G401.6 (cell line): ENCODE data around the gene HIKESHI.
"Not testable (repeated sequence)": the region's sequence is repeated elsewhere in the genome, so short reads cannot be mapped to it uniquely, and the experiment has no call there.

Experiments used
- FAIRE-seq: peaks from 2 replicates; lab custom pipeline; 2012; peaks lifted over from hg19 to GRCh38; lab: Jason Lieb, UNC

Gene HIKESHI

DNA sequence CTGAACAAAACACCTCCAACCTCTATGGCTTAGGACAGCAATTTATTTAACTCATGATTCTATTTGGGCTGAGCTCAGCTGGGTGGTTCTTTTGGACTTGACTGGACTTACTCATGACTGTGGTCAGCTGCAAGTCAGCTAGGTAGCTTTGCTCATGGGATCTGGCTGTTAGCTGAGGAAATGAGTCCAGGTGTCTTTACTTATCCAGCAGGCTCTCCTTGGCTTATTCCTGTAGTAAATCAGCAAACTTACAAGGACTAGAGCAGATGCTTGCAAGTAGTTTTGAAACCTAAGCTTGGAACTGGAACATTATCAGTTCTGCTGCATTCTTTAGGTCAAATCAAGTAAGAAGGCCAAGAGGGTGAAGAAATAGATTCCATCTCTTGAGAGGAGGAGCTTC, 8.0 kb upstream of the HIKESHI start:
- FAIRE-seq, result no peak

DNA sequence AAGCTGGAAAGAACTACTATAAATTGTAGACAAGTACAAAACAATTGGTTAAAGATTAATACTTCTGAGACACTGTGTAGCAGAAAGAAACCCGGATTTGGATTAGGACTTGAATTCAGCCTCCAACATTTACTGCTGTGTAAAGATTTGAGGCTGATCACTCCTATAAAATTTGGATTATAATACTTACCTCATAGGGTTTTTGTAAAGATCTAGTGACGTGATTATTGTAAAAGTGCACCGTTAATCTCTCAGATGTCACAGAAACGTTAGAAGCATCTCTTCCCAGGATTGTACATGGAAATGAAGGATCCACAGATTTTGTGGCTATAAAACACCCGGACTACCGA, 323 bp upstream of the HIKESHI start:
- no peak for FAIRE-seq

DNA sequence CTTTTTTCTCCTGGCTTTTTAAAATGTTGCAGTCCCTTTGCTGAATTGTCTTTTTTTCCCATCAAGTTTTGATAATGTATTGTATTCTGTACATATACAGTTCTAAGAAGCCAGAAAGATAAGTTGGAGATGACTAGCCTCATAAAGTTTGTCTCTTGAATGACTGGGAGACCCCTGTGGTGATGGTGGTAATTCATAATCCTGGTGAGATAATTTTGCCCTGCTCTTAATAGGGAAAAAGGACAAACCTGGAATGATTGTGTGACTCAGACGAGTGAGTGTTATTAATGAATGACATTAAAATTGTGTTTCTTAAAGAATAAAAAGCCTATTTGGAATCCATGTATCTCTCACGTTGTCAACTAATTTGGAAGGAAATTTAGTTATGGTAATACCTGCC, 1.2 kb downstream of the HIKESHI start:
- FAIRE-seq, result no peak

DNA sequence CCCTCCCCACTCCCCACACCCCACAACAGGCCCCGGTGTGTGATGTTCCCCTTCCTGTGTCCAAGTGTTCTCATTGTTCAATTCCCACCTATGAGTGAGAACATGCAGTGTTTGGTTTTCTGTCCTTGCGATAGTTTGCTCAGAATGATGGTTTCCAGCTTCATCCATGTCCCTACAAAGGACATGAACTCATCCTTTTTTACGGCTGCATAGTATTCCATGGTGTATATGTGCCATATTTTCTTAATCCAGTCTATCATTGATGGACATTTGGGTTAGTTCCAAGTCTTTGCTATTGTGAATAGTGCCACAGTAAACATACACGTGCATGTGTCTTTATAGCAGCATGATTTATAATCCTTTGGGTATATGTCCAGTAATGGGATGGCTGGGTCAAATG, 6.7 kb downstream of the HIKESHI start:
- FAIRE-seq, result not testable (repeated sequence)

DNA sequence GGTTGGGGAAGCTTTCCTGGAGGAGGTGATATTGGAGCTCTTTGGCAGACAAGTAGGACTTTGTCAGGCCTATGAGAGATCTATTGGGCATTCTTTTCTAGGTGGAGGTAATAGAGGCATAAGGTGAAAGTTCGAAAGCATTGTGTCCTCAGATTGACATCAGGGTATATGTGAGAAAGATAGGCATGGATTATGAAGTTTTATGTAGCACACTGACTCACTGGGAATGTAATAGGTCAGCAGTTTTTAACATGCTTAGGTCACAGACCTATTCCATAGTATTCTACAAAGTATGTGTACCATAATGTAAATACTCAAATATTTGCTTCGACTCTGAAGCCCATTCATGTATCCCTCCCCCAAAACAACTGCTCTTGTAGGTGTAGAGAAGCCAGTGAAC, 11.8 kb downstream of the HIKESHI start:
- FAIRE-seq, result no peak

DNA sequence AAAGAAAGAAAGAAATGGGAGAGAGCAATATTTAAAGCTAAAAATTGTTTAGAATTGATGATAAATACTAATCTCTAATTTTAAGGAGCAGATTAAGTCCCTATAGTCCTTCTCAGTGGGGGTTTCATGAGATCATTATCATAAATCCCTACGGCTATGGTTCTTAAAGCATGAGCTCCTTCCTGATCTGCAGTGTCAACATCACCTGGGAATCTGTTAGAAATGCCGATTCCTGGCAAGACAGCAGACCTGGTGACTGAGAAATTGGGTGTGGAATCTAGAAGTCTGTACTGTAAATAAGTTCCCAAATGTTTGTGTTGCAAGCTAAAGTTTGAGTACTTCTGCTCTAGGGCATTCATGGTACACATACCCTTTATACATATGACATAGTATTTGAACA, 12.6 kb downstream of the HIKESHI start:
- FAIRE-seq, result no peak

DNA sequence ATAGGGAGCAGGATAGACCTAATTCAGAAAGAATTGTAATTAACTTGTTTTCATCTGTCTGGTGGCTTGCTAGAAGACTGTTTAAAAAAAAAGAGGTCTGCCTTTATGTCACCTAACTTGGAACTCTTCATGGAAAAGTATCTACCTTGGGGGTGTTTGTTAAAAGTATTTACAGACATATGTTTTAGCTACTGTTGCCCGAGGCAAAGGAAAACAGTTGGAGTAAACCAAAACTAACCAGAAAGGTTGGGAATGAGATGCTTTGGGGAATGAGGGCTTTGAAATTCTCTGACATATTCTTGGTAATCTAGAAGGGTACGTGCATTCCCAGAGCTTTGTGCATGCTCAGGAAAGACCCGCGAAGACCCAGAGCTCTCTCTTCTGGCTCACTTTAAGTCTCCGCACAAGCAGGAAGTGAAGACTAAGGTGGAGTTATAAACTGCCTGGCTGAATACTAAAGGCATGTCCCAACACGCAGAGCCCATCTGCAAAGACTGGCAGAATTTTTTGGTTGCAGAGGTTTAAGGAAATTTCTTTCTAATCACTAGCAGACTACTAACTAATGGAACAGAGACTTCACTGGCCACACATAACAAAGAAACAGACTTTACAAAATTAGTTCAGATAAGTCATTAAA, 33.2 kb downstream of the HIKESHI start:
- FAIRE-seq, result no peak

DNA sequence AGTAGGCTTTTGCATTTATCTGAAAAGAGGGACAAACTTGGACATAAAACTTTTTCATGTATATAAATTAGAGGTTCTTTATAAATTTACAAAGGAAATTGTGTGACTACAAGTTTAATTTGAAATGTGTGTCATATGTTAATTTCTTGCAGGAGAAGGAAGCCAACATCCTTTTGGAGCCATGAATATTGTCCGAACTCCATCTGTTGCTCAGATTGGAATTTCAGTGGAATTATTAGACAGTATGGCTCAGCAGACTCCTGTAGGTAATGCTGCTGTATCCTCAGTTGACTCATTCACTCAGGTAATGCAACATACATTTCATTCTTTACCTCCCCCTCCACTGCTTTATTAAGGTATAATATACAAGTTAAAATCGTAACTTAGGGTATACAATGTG, 35.2 kb downstream of the HIKESHI start:
- FAIRE-seq, result no peak

DNA sequence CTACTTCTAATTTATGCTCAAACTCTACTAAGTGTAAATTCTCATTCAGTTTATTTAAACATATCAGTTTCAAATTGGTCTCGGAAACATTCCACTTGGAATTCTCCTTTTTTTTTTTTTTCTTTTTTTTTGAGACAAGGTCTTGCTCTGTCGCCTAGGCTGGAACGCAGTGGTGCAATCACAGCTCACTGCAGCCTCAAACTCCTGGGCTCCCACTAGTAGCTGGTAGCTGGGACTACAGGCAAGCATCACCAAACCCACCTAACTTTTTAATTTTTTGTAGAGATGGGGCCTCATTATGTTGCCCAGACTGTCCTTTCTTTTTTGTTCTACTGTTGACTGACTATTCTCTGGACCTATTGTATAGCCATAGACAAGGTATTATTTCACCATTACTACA, 39.3 kb downstream of the HIKESHI start:
- no peak for FAIRE-seq

DNA sequence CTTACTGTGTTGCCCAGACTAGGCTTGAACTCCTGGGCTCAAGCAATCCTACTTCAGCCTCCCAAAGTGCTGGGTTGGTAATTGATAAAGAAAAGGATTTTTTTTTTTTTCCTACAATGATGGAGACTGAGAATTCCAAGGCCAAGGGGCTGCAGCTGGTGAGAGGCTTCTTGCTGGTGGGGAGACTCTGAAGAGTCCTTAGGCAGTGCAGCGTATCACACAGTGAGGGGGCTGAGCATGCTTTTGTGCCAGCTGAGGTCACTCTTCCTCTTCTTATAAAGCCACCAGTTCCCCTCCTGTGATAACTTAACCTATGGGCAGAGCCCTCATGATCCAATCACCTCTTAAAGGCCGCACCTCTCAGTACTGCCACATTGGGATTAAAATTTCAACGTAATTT, 44.5 kb downstream of the HIKESHI start:
- FAIRE-seq, result no peak

DNA sequence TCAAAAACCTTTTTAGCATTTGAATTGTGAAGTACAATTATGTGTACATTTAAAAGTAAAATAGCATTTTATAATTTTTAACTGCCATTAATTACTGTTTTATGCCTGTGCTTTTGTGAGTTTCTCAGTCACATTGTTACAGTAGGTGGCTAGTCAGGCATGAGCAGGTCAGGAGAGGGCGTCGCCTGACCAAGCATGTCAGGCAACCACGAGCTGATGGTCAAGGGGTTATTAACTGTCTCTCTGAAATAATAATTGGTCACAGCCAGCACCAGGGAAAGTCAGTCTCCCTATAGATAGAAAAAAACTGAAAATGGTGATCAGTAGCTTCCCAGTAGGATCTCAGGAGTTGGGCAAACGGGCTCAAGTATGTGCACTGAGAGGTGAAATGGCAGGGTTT, 53.2 kb downstream of the HIKESHI start:
- no peak for FAIRE-seq

DNA sequence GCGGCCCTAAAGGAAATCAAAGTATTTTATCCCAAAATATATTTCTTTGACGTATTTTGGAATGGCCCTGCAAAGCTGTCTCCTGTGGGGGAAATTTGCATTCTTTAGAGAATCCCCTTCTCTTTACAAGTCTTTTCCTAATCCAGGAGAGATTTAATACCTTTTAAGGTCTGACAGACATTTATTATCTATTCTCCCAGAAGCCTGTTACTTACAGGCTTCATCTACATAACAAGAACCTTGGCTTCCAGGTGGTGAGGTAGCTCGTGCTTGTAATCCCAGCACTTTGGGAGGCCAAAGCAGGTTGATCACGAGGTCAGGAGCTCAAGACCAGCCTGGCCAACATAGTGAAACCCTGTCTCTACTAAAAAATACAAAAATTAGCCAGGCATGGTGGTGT, 55.4 kb downstream of the HIKESHI start:
- FAIRE-seq, result not testable (repeated sequence)

DNA sequence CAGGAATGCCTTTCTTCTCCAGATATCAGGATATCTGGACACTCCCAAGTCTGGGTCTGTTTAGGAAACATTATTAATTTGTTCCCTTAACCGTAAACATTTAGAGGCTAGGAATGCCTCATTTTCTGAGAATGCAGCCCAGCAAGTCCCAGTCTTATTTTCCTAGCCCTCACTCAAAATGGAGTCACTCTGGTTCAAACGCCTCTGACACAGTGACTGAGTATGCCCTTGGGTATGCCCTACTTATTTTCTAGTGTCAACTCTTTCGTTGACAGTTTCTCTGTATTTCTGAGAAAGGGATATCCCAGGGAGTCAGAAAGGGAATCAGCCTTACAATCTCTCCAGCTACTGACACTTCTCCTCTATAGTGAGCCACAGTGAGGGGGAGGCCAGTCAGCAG, 56.7 kb downstream of the HIKESHI start:
- no peak for FAIRE-seq

DNA sequence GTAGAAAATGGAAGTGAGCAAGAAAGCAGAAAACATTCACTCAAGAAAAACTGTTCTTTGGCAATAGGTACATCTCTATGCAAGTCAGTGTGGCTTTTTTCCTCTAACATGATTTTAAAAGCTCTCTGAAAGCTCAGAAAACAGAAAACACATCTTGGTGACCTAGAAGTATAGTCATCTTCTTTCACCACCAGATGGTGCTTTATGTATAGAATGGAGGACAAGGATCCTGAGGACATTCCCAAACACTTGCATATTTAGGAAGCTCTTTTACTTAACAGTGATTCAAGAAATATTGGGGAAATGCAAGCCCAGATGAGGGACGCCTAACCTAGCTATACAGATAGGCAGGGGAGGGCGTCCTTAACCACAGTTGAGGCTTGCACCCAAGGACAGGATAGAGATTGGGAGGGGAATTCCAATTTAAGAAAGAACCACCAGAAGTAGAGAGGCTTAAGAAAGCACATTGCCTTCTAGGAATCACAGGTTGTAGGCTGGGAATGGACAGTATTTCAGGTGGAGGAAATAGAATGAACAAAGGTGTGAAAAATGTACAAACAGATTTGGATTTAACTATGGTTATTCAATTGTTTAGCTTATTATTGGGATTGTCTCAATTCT, 58.8 kb downstream of the HIKESHI start:
- FAIRE-seq, result peak; percentile 60

DNA sequence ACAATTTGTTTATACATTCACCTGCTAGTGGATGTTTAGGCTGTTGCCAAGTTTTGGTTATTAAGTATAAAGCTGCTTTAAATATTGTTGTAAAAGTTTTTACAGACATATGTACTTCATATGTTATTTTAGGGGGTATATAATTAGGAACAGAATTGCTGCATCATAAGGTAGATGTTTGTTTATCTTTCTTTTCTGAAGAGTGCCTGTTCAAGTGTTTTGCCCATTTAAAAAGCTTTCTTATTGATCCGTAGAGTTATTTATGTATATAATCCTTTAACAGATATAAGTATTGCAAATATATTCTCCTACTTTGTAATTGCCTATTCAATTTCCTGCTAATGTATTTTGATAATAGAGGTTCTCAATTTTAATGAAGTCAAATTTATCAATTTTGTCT, 61.4 kb downstream of the HIKESHI start:
- peak; percentile 6 for FAIRE-seq

DNA sequence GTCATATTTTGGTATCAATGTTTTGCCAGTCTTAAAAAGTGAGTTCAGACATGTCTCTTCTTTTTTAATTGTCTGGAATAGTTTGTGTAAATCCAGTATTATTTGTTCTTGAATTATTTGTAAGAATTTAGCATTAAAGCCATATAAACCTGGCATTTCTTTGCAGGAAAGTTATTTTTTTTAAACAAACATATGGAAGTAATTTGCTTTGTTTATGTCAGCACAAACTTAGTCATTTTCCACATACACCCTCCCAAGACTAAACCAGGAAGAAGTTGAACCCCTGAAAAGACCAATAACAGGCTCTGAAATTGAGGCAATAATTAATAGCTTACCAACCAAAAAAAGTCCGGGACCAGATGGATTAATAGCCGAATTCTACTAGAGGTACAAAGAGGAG, 63.5 kb downstream of the HIKESHI start:
- FAIRE-seq, result no peak

DNA sequence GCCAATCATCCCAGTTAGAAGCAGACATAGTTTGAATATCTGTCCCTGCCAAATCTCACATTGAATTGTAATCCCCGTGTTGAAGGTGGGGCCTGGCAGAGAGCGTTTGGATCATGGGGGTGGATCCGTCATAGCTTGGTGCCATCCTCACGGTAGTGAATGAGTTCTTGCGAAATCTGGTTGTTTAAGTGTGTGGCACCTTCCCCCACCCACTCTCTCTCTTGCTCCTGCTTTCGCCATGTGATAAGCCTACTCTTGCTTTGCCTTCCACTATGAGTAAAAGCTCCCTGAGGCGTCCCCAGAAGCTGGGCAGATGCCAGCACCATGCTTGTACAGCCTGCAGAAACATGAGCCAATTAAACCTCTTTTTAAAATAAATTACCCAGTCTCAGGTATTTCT, 67.6 kb downstream of the HIKESHI start:
- no peak for FAIRE-seq

DNA sequence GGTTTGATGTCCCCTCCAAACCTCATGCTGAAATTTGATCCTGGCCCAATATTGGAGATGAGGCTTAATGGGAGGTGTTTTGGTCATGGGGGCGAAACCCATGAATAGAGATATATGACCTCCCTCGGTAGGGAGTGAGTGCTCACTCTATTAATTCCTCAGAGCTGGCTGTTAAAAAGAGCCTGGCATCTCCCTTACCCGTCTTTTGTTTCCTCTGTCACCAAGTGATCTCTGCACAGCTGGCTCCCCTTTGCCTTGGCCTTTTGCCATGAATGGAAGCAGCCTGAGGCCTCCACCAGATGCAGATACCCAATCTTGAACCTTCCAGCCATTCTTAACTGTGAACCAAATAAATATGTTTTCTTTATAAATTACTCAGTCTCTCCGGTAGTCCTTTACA, 68.1 kb downstream of the HIKESHI start:
- FAIRE-seq, result no peak

DNA sequence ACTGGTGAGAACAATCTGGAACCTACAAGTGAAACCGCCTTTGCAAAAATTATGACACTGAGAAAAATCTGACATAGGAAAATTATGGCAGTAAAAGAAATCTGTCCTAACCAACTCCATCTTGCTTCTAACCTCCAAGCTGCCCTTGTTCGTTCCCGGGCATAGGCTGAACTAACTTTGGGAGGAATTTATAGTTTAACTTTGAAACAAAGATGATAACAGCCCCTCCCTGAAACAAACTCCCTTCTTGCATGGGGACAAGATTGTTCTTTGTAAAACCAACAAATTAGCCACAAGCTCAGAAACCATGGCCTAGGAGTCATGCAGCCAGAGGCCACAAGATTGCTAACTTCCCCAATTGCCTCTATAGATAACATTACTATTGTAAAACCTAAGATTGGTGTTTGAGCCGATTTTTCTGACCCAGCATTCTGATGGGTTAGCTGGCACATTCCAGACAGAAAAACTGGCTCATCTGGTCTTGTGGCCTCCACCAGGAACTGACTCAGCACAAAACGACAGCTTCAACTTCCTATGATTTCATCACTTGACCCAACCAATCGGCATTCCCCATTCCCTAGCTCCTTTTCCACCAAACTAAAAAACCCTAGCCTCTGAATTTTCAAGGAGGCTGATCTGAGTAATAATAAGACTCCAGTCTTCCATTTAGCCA, 69.0 kb downstream of the HIKESHI start:
- FAIRE-seq, result no peak

DNA sequence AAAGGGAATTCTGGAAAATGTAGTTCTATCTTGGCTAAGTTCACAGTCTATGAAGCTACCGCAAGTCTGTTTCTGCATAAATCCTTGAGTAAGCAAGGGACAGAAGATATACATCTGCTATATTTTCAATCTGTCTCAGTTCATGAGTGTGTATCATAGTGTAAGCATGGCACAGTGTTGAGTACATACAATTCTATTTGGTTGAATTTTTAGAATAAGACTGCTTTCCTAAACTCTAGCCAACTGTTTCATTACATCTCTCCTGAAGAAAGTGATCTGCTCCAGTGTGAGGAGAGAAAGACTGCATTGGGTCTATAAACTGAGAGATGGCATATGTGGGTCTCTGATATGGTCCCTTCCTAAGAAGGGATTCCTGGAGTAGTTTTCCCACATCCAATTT, 70.0 kb downstream of the HIKESHI start:
- FAIRE-seq, result no peak

DNA sequence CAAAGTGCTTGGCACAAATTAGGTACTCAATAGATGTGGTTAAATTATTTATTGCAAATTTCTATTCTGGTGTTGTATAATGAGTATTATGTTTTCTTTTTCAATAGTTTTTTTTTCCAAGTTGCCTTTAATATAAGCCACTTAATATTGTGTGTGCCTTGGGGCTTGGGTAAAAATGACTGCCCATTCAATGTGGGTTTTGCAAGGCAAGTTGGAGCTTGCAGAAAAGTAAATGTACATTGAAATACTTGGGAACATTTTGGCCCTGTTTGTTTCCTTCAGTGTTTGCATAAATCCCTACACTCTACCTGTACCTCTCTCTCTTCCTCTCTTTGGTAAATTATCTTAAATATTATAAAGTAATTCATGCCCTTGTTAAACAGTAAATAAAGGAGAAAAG, 70.5 kb downstream of the HIKESHI start:
- no peak for FAIRE-seq

DNA sequence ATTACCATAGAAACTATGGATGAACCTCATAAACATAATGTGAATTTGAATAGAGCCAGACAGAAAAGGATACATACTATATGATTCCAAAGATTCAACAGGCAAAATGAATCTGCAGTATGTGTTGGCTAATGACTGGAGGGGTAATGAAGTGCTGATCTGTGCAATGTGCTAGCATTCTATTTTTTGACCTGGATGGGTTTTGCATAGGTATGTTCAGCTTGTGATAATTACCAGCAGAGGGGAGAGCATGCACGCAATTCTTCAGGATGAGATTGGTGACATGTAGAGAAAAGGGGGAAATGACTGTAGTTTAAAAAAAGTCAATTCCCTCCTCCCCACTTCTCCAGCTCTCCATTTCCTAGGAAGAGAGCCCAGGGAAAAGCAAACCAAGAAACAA, 72.0 kb downstream of the HIKESHI start:
- FAIRE-seq, result no peak

DNA sequence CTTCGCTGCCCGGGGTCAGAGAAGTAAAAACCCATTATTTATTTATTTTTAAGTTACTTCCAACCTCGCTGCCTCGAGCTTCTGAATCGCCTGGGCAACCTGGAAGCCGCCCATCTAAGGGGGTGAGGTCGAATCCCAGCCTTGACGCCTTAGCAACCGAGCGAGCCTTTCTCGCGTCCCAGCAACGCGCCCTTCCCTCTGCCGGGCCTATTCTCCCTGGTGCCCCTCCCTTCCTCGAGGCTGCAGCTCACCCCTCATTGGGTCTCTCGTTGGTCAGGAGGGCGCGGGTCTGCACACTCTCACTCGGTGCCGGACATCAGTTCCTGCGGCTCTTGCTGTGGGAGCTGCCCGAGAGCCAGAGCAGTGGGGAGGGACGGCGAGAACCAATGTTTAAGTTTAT, 72.5 kb downstream of the HIKESHI start, which contains the start of gene CCDC81:
TSS of gene CCDC81 (plus strand) at position 302 of the 400 bp plus-strand sequence. CDS start 277 bp downstream, outside the sequence.
- FAIRE-seq, result no peak

DNA sequence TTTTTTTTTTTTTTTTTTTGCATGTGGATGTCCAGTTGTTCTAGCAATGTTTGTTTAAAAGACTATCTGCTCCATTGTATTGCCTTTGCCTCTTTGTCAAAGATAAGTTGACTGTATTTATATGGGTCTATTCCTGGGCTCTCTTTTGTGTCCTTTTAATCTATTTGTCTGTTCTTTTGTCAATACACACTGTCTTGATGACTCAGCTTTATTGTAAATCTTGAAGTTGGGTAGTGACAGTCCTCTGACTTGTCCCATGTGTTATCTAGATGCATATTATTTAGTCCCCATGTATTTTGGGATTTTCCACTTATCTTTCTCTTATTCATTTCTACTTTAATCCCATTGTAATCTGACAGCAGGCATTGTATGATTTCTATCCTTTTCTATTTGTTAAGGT, 75.9 kb downstream of the HIKESHI start:
- no peak for FAIRE-seq
